Umbilical cord (tissue), 2 donors: ENCODE results near the gene PRPF18. TPM values are rescaled to one million over a fixed set of nuclear protein-coding genes. Genes with fewer than 3 reads are reported as not detected.

Source experiments
- DNase-seq: peaks from one replicate; pipeline ENCODE4 v3.0.0-alpha.2; 2015; ENCODE audit warnings: low spot score
- total RNA-seq: library from RNA; depleted of rRNA; stranded (reverse); fragments of >200 nt; gene quantifications from one replicate; pipeline ENCODE4 v1.2.3, GENCODE V29; 2014; ENCODE audit warnings: low replicate concordance; ENCODE audit not compliant: insufficient read depth

PRPF18 gene
- total RNA-seq, 1 donor from 2014 or later: 46.0 TPM

- DNase-seq: no peak
Measured at GRCh38 chr10:13637894-13638293, 51.1 kb downstream of the PRPF18 start.

DNA sequence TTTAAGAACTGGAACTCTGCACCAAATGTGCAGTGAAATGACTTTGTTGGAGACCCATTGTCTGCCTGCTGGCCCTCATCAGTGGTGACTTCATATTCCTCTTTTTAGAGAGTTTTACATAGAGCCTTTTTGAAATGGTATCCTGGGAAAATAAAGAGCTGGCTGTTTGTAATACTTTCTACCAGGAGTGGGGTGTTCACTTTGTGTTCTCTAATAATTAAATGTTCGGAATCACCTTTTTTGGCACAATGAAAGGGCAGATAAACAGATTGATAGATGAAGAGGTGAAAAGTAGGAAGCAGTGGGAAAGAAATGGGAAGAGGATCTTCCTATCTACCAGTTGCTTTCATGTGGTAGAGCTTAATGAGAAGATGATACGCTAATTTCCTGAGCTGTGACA is 55.5 kb downstream of the PRPF18 start:
- DNase-seq: no peak

GRCh38 chr10:13643016-13643415 is 56.3 kb downstream of the PRPF18 start:
- no peak for DNase-seq

GRCh38 chr10:13644866-13645265 is 58.1 kb downstream of the PRPF18 start:
- DNase-seq: no peak

DNA sequence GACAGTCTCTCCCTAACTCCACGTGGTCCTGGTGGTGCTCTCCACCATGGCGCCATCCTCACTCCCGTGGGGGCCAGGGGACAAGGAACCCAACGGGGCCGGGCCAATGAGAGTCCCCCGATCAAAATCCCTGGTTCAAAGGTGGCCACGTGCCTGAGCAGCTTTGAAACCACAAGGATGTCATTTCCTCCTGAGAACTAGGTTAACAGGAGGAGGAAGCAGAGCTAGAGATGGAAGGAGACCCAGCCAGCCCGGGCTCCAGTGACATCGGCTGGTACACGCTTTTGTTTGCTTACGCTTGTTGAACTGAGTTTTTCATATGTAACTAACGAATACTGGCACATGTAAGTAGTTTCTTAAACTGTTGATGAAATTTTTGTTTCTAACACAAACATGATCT is 61.7 kb downstream of the PRPF18 start:
- DNase-seq: no peak

GRCh38 chr10:13649844-13650520 is 63.2 kb downstream of the PRPF18 start:
- no peak for DNase-seq

DNA sequence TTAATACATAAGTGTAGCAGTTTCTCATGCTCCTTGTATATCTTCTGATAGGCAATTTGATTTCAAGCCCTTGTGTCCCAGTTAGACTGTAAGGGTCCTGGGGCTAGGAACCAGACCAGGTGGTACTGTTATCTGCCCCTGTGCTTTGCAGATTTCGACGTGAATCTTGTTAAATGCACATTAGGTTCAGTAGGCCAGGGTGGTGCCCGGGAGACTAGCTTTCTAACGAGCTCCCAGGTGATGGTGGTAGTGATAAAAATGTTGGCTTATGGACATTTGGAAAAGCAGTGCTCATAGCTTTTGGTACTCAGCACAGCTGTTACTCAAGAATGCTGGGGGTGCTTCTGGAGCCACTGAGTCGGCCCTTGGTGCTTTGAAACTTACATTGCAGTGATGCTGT is 64.2 kb downstream of the PRPF18 start:
- DNase-seq: no peak

DNA sequence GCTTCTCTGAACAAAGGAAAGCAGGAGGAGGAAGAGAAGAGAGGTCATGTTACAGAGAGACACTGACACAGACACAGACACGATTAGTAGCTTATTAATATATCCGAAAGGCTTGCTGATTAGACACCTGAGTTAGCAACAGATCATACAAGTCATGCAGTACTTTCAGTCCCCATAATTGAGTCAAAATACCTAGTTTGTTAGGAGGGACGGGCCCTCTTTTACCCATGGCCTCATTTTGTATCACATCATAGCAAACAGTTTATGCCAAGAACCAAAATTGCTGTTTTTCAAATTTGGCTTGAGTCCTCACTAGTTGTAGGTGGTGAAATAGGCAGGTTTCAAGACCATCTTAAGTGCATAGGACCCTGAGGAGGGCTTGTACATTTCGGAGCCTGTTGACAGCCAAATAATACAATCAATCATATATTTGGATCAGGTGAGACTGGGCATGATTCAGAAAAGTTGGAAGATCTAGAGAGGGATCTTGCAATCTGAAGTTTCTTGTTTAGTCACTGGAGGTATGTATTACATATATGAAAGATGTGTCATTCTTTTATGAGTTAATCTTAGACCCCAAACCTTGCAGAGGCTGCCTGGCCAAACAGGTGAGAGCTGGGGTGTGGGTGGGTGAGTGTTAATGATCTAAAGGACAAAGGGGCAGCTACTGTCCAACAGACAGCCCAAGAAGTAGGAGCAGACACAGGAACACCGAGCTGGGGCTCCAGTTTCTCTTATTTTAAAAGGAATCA is 65.4 kb downstream of the PRPF18 start:
- DNase-seq: no peak

DNA sequence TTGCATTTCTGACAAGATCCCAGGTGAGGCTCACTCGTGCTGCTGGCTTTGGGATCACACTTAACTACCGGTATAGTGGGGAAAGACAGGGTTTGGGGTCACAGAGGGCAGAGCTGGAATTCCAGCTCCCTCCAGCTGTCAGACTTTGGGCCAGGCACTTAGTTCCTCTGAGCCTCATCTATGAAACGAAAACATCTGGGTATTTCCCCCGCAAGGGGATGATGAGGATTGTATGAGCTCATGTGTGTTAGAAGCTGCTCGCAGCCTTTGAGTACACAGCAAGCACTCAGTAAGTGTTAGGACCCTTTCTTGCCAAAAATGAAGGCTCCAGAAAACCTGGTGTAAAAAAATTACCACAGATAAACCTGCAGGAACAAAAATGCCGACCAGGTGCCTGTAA is 66.1 kb downstream of the PRPF18 start:
- DNase-seq: no peak

DNA sequence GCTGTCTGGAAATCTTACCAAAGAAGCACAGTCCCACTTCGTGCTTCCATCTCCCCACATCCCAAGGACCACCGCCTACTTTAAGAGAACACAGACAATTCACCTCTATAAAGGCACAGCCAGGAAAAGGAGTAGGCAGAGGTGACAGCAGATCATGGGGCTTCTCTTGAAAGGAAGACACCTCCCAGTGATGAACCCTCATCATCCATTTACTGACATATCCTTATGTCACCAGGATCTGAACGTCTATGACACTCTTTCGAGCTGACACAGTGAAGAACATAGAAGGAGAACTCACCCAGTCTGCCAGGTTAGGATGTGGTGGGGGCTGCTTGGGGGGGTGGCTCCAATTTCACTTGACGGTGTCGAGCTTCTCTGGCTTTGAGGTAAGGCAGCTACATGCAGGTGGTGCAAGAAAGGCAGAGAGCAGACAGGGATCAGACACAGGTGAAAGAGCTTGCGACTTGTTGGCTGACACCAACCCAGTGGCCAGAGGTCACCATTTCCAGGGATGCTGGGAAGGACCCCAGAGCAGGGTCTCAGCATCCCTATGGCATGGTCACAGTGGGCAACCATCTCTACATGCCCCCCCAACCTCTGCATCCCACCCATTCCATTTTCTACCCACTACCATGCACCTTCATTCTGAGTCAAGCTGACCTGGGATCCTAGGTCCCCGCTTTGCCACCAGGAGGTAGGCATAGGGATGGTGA is 67.5 kb downstream of the PRPF18 start:
- DNase-seq: no peak

DNA sequence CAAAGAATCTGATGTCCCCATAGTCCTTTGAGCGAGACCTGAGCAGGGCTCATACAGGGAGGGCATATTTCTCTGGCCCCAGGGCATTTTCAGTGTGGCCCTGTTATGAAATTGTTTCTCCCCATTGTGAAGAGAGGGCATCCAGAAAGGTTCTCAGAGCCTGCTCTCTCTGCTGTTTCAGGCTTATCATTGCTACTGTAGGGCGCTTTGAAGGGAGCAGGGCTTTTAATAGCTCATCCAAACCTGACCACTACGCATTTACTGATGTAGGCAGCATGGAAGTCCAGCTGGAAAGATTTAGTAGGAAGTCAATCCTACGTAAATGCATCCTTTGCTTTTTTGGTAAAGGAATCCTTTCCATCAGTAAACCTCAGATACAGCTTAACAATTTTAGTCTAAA is 68.1 kb downstream of the PRPF18 start:
- DNase-seq: no peak

GRCh38 chr10:13656337-13657100 is 69.8 kb downstream of the PRPF18 start:
- no peak for DNase-seq

- DNase-seq: no peak
Measured at GRCh38 chr10:13657101-13657680, 70.4 kb downstream of the PRPF18 start.

DNA sequence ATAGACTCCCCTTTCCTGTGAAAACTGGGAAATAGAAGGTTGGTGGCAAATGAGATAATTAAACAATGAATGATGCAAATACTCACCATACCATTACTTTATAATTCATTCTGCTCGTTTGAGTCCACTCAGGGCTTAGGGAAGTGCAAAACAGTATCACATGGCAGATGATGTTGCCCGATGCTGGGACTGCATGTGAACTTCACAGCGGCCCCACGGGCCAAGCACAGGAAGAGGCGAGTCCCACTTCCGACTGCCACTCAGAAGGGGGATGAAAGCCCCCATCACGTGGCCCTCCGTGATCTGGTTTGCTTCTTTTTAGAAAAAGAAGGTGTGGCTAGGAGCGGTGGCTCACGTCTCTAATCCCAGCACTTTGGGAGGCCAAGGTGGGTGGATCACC is 71.5 kb downstream of the PRPF18 start:
- DNase-seq: no peak

- DNase-seq: peak; percentile 22
Measured at GRCh38 chr10:13658871-13659685, 72.3 kb downstream of the PRPF18 start.

- DNase-seq: peak; percentile 57
Measured at GRCh38 chr10:13659887-13660550, 73.3 kb downstream of the PRPF18 start.

DNA sequence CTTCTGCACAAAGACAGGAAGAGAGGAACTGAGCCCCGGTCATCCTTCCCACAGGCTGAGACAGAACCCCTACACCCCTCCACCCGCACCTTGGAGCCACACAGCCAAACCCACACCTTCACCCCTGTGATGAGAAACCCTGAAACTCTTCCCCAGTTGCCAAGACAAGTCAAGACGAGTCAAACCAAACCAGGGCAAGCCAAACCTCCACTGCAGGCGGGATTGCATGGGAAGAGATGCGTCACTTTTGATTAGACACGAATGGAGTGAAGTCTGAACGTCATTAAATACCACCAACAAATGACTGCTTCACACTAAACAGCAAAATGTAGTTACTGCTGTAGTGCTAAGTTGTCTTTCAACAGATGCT is 73.8 kb downstream of the PRPF18 start:
- DNase-seq: no peak

GRCh38 chr10:13661256-13661655 is 74.5 kb downstream of the PRPF18 start:
- DNase-seq: peak; percentile 10

DNA sequence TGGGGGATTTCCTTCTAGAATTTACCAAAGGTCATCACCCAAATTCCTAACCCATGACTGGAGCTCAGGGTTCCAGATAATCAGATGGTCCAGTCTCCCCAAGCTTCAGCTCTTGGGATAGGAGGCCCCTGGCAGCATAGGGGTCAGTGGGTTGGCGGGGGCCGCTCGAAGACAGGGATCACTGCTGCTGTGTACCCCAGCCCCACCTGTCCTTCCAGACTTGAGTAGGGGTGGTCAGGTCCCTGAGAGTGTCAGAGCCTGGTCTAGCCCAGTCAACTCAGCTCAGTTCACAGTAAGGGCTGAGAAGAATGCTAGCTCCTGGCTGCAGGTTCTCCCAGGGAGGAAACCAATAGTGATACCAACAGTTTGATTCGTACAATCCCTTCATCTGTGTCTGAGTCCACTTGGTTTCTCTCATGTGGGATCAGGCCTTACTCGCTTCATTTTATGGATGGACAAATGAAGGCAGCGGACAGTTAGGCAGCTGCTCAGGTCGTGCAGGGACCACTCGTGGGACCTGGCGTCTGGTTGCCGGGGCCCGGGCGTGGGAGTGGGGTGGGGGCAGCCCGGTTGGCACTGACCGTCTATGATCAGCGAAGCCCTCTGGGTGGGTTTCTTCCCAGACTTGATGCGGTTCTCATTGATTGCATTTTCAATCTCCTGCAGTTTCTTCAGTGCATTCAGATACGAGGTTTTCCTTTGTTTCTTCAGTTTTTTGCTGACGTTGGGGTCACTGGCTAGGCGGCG is 78.9 kb downstream of the PRPF18 start:
- no peak for DNase-seq
